Trophoblast cell (in vitro differentiated cells and primary cell): ENCODE measurements around the gene MYO10.
A peak's percentile ranks its signal among the peaks of the same experiment; 100 is the strongest.

Source experiments
- DNase-seq, 2 donors: peaks; one replicate each; pipeline ENCODE4 v3.0.0-alpha.2; 2016
- H2AFZ ChIP-seq: 2 replicates; pipeline ENCODE4 v1.6.1; 2013; ENCODE audit warnings: low read length, moderate library complexity, mild to moderate bottlenecking; ENCODE audit not compliant: insufficient read depth, poor library complexity
- H2AK5ac ChIP-seq: 2 replicates; pipeline ENCODE4 v1.6.1; 2013; ENCODE audit warnings: mild to moderate bottlenecking, low read length
- H2BK120ac ChIP-seq: 2 replicates; pipeline ENCODE4 v1.6.1; 2013; ENCODE audit warnings: low read length, mild to moderate bottlenecking, moderate library complexity; ENCODE audit not compliant: insufficient read depth, poor library complexity
- H2BK12ac ChIP-seq: 2 replicates; pipeline ENCODE4 v1.6.1; 2013; ENCODE audit warnings: mild to moderate bottlenecking, low read length, moderate library complexity
- H2BK5ac ChIP-seq: 2 replicates; pipeline ENCODE4 v1.6.1; 2013; ENCODE audit warnings: low read length, low read depth, moderate library complexity, mild to moderate bottlenecking; ENCODE audit not compliant: poor library complexity
- H3K14ac ChIP-seq: 2 replicates; pipeline ENCODE4 v1.6.1; 2013; ENCODE audit warnings: mild to moderate bottlenecking, low read length
- H3K18ac ChIP-seq: 2 replicates; pipeline ENCODE4 v1.6.1; 2013; ENCODE audit warnings: mild to moderate bottlenecking, low read length
- H3K23ac ChIP-seq: 2 replicates; pipeline ENCODE4 v1.6.1; 2013; ENCODE audit warnings: low read length
- H3K27ac ChIP-seq: 2 replicates; pipeline ENCODE4 v1.5.1; 2013; ENCODE audit warnings: low read depth, mild to moderate bottlenecking, inconsistent platforms, low read length, moderate library complexity
- H3K27me3 ChIP-seq: 2 replicates; pipeline ENCODE4 v1.6.1; 2013; ENCODE audit warnings: inconsistent platforms, mild to moderate bottlenecking, low read length, moderate library complexity; ENCODE audit not compliant: insufficient read depth
- H3K36me3 ChIP-seq, 2 experiments: 1 replicate in 1 of 2; 2 replicates in 1 of 2; pipeline ENCODE4 v1.6.1; 2013; ENCODE audit warnings: low read length in 2 of 2, mild to moderate bottlenecking in 2 of 2, moderate library complexity in 1 of 2; ENCODE audit not compliant: insufficient read depth in 2 of 2, control insufficient read depth in 1 of 2
- H3K4ac ChIP-seq: 2 replicates; pipeline ENCODE4 v1.6.1; 2013; ENCODE audit warnings: low read depth, mild to moderate bottlenecking, low read length, moderate library complexity
- H3K4me1 ChIP-seq, 2 experiments: 1 replicate in 1 of 2; 2 replicates in 1 of 2; pipeline ENCODE4 v1.6.1; 2013; ENCODE audit warnings: low read length in 2 of 2, mild to moderate bottlenecking in 2 of 2, moderate library complexity in 1 of 2; ENCODE audit not compliant: insufficient read depth in 2 of 2, control insufficient read depth in 1 of 2
- H3K4me2 ChIP-seq: 2 replicates; pipeline ENCODE4 v1.6.1; 2013; ENCODE audit warnings: inconsistent platforms, mild to moderate bottlenecking, low read length, moderate library complexity
- H3K4me3 ChIP-seq: 2 replicates; pipeline ENCODE4 v1.5.1; 2013; ENCODE audit warnings: mild to moderate bottlenecking, low read depth, low read length, inconsistent platforms
- H3K79me1 ChIP-seq: one replicate; pipeline ENCODE4 v1.6.1; 2013; ENCODE audit warnings: low read length
- H3K79me2 ChIP-seq: 2 replicates; pipeline ENCODE4 v1.6.1; 2013; ENCODE audit warnings: low read length, mild to moderate bottlenecking; ENCODE audit not compliant: control insufficient read depth, insufficient read depth, poor library complexity
- H3K9ac ChIP-seq: 2 replicates; pipeline ENCODE4 v1.6.1; 2013; ENCODE audit warnings: mild to moderate bottlenecking, low read length
- H3K9me3 ChIP-seq: 2 replicates; pipeline ENCODE4 v1.6.1; 2013; ENCODE audit warnings: low read depth, mild to moderate bottlenecking, control low read depth, inconsistent platforms, low read length; ENCODE audit not compliant: insufficient read depth
- H4K12ac ChIP-seq: 2 replicates; pipeline ENCODE4 v1.6.1; 2013; ENCODE audit warnings: low read depth, mild to moderate bottlenecking, low read length, moderate library complexity
- H4K8ac ChIP-seq: 2 replicates; pipeline ENCODE4 v1.6.1; 2013; ENCODE audit warnings: low read depth, mild to moderate bottlenecking, low read length, moderate library complexity
- H4K91ac ChIP-seq: one replicate; pipeline ENCODE4 v1.6.1; 2013; ENCODE audit warnings: low read depth, mild to moderate bottlenecking, low read length, moderate library complexity
- WGBS: extraction: QIAGEN DNeasy Blood & Tissue Kit; methylation state at CpG from one replicate; pipeline ENCODE4 v1.1.7; 2013; ENCODE audit warnings: missing lambda C conversion rate; ENCODE audit not compliant: insufficient read length, insufficient coverage; ENCODE audit errors: extremely low coverage; 5-methylcytosine and 5-hydroxymethylcytosine counted together

Gene MYO10

GRCh38 chr5:16927613-16928012 is 8.5 kb downstream of the MYO10 start:
- H4K91ac ChIP-seq, result no peak overlapping the region
- no peak overlapping the region for H2BK5ac ChIP-seq
- H2AK5ac ChIP-seq, result no peak overlapping the region
- no peak overlapping the region for H3K18ac ChIP-seq
- H3K4me2 ChIP-seq, result no peak overlapping the region
- WGBS, result no CpG with 5 or more reads among the region's 8 CpGs
- no peak overlapping the region for H4K12ac ChIP-seq
- H3K36me3 ChIP-seq, result no peaks in the 10 kb centered on the region
- H3K4me3 ChIP-seq, result no peak overlapping the region
- no peak overlapping the region for H4K8ac ChIP-seq
- H3K27ac ChIP-seq, result no peak overlapping the region
- H3K79me2 ChIP-seq, result peaks cover 2% of the 10 kb centered on the region
- DNase-seq, result no peak
- H3K79me1 ChIP-seq, result no peaks in the 10 kb centered on the region
- H3K4me1 ChIP-seq, result peaks cover 0 to 4% of the 10 kb centered on the region in 2 experiments
- no peaks in the 10 kb centered on the region for H3K27me3 ChIP-seq
- no peak overlapping the region for H3K14ac ChIP-seq
- H2BK120ac ChIP-seq, result no peak overlapping the region
- H3K9me3 ChIP-seq, result no peaks in the 10 kb centered on the region
- H3K4ac ChIP-seq, result peak overlapping the region; percentile 64
- no peak overlapping the region for H3K23ac ChIP-seq
- no peak overlapping the region for H3K9ac ChIP-seq
- H2AFZ ChIP-seq, result no peak overlapping the region
- no peak overlapping the region for H2BK12ac ChIP-seq

- WGBS, result no CpG with 5 or more reads among the region's 8 CpGs
- Histone ChIP-seq H3K4me3 (no peak overlapping the region), H4K12ac (no peak overlapping the region), H4K8ac (no peak overlapping the region), H2AFZ (no peak overlapping the region), H3K9ac (no peak overlapping the region), H3K36me3 (no peaks in the 10 kb centered on the region), H2AK5ac (no peak overlapping the region), H3K18ac (no peak overlapping the region), H4K91ac (no peak overlapping the region), H3K23ac (no peak overlapping the region), H3K4me2 (no peak overlapping the region), H3K4me1 (peaks cover 0 to 2% of the 10 kb centered on the region in 2 experiments), H2BK12ac (no peak overlapping the region), H3K4ac (no peak overlapping the region), H3K27me3 (no peaks in the 10 kb centered on the region), H3K79me2 (peaks cover 2% of the 10 kb centered on the region), H2BK5ac (no peak overlapping the region), H3K14ac (no peak overlapping the region), H3K9me3 (no peaks in the 10 kb centered on the region), H3K27ac (no peak overlapping the region), H2BK120ac (no peak overlapping the region), H3K79me1 (no peaks in the 10 kb centered on the region)
- no peak for DNase-seq
Measured at GRCh38 chr5:16926417-16926816, 9.7 kb downstream of the MYO10 start.

GRCh38 chr5:16924206-16924605 is 11.9 kb downstream of the MYO10 start:
- Histone ChIP-seq H3K4me3 (no peak overlapping the region), H3K27me3 (no peaks in the 10 kb centered on the region), H3K14ac (no peak overlapping the region), H3K4ac (no peak overlapping the region), H3K4me1 (no peaks in the 10 kb centered on the region), H3K23ac (no peak overlapping the region), H3K79me2 (no peaks in the 10 kb centered on the region), H2BK12ac (no peak overlapping the region), H3K4me2 (no peak overlapping the region), H2BK120ac (no peak overlapping the region), H2BK5ac (no peak overlapping the region), H4K91ac (no peak overlapping the region), H4K8ac (no peak overlapping the region), H2AK5ac (no peak overlapping the region), H3K36me3 (no peaks in the 10 kb centered on the region), H3K9me3 (no peaks in the 10 kb centered on the region), H3K9ac (no peak overlapping the region), H3K18ac (no peak overlapping the region), H3K79me1 (no peaks in the 10 kb centered on the region), H4K12ac (no peak overlapping the region), H3K27ac (no peak overlapping the region), H2AFZ (no peak overlapping the region)
- no peak for DNase-seq
- WGBS, result no CpG with 5 or more reads among the region's 8 CpGs

- H3K14ac ChIP-seq, result no peak overlapping the region
- H3K36me3 ChIP-seq, result no peaks in the 10 kb centered on the region
- no peaks in the 10 kb centered on the region for H3K79me1 ChIP-seq
- H3K4me2 ChIP-seq, result no peak overlapping the region
- no peak overlapping the region for H4K91ac ChIP-seq
- no peaks in the 10 kb centered on the region for H3K79me2 ChIP-seq
- no peak overlapping the region for H3K4me3 ChIP-seq
- H2AK5ac ChIP-seq, result no peak overlapping the region
- H2AFZ ChIP-seq, result no peak overlapping the region
- H2BK5ac ChIP-seq, result no peak overlapping the region
- H2BK12ac ChIP-seq, result no peak overlapping the region
- H4K8ac ChIP-seq, result no peak overlapping the region
- H3K4ac ChIP-seq, result no peak overlapping the region
- DNase-seq, result no peak
- H3K9me3 ChIP-seq, result no peaks in the 10 kb centered on the region
- no peak overlapping the region for H2BK120ac ChIP-seq
- H3K9ac ChIP-seq, result no peak overlapping the region
- no peaks in the 10 kb centered on the region for H3K4me1 ChIP-seq
- H3K18ac ChIP-seq, result no peak overlapping the region
- H4K12ac ChIP-seq, result no peak overlapping the region
- no peak overlapping the region for H3K27ac ChIP-seq
- no peak overlapping the region for H3K23ac ChIP-seq
- WGBS, result no CpG with 5 or more reads among the region's 3 CpGs
- H3K27me3 ChIP-seq, result no peaks in the 10 kb centered on the region
Measured at GRCh38 chr5:16922430-16922829, 13.7 kb downstream of the MYO10 start.
